Body of pancreas (tissue), 4 donors: ENCODE measurements around the gene TBC1D16. TPM values are rescaled to one million over a fixed set of nuclear protein-coding genes. Genes with fewer than 3 reads are reported as not detected.

Experiments
- ATAC-seq: fragments of 150-250 bp; one replicate; pipeline ENCODE4 v1.9.1; 2016
- DNase-seq, 4 donors: peaks; one replicate each; pipeline ENCODE4 v3.0.0-alpha.2; 2019
- H3K27ac ChIP-seq, 4 donors: fragments of 200-600 bp; sonication (generic); 1 replicate in 3 of 4; 2 replicates in 1 of 4; pipeline versions ENCODE4 v1.5.1 to v1.6.1; 2016 to 2019; ENCODE audit warnings: mild to moderate bottlenecking in 1 of 4, mixed read lengths in 1 of 4, moderate library complexity in 1 of 4
- H3K27me3 ChIP-seq, 2 donors: fragments of 200-600 bp; sonication (generic); one replicate each; pipeline ENCODE4 v1.6.0; 2016; ENCODE audit warnings: mild to moderate bottlenecking in 1 of 2
- H3K36me3 ChIP-seq, 2 donors: fragments of 200-600 bp; sonication (generic); replicated peaks in 1 of 2; 2 replicates each; pipeline ENCODE4 v1.5.1; 2016; ENCODE audit warnings: low read depth in 2 of 2; ENCODE audit not compliant: insufficient read depth in 1 of 2
- H3K4me1 ChIP-seq: fragments of 200-600 bp; sonication (generic); one replicate; pipeline ENCODE4 v1.6.0; 2016
- H3K4me3 ChIP-seq, 2 donors: fragments of 200-600 bp; sonication (generic); 1 replicate in 1 of 2; 2 replicates in 1 of 2; pipeline ENCODE4 v1.5.1; 2016 to 2019
- H3K9me3 ChIP-seq, 3 donors: fragments of 200-600 bp; sonication (generic); 1 replicate in 2 of 3; 2 replicates in 1 of 3; pipeline ENCODE4 v1.5.1; 2016
- POLR2A ChIP-seq, 3 donors: fragments of 450-650 bp; IDR thresholded peaks; one replicate each; pipeline ENCODE4 v1.6.1; 2016; ENCODE audit warnings: antibody characterized with exemption in 3 of 3, mild to moderate bottlenecking in 2 of 3
- WGBS, 2 donors: methylation state at CpG; one replicate each; pipeline ENCODE4 v1.1.5; 2017; 5-methylcytosine and 5-hydroxymethylcytosine counted together
- intact Hi-C: fragments of 100-400 bp; cut with DNase I; formaldehyde crosslinking; loops from one replicate; pipeline ENCODE4 v1.15.1; 2023
- total RNA-seq, 2 donors: library from RNA; depleted of rRNA; stranded (reverse); fragments of >200 nt; gene quantifications; one replicate each; pipeline ENCODE4 v1.1.0, GENCODE V29; 2016
- TF ChIP-seq, protein P1 (sequence below), 7 experiments: fragments of 450-650 bp in 4 of 7; fragments of 200-600 bp in 3 of 7; sonication (generic) in 3 of 7; IDR thresholded peaks; one replicate each; pipeline ENCODE4 v1.5.1; 2016 to 2019; ENCODE audit warnings: antibody characterized with exemption in 7 of 7

The TBC1D16 gene
- total RNA-seq, 2 donors from 2014 or later, result 21.0 to 37.2 TPM

DNA sequence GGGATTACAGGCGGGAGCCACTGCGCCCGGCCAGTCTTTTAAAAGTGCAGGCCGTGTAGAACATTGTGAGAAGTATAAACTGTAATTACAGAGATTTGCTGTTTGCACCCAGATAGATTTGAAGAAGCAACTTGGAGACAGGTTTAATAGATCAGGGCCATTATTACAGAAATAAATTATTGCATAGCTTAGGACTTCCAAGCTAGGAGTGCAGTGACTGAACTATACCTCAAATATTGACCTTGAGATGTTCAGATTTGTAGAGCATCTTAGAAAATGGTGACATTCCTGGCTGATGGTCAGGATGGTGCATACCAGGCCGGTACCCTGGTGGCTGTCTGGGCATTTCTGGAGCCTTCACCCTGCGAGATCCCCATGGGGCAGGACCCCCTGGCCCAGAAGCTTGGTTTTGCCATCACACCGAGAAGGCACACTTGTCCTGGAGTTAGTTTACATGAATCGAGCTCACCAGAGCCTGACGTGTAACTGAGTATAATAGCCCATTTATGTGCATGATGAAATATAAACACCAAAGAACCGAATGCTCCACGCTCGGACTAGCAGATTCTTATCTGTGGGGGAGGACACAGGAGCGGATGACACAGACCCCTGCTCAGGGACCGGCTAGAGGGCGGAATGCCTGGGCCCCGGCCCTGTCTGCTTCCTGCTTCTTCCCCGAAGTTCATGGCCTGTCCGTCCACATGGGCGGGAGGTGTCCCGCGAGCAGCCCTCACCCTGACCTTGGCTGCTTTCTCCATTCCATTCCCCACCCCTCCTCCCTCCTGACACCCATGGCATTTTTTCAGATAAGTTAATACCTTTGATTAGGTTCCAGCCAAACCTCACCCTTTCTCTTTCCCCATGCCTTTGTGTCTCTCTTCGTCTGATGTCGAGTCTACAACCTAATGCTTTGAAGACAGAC is 32.9 kb upstream of the TBC1D16 start:
- DNase-seq (peak; percentile 45 to 72 (median 56)), ATAC-seq (peak; percentile 51)
- H3K27me3 ChIP-seq, result no peaks in the 10 kb centered on the region
- TF ChIP-seq POLR2A (IDR thresholded peaks at IDR 0.05), result peak in 1 of 3 donors; percentile 27
- TF ChIP-seq, protein P1, sequence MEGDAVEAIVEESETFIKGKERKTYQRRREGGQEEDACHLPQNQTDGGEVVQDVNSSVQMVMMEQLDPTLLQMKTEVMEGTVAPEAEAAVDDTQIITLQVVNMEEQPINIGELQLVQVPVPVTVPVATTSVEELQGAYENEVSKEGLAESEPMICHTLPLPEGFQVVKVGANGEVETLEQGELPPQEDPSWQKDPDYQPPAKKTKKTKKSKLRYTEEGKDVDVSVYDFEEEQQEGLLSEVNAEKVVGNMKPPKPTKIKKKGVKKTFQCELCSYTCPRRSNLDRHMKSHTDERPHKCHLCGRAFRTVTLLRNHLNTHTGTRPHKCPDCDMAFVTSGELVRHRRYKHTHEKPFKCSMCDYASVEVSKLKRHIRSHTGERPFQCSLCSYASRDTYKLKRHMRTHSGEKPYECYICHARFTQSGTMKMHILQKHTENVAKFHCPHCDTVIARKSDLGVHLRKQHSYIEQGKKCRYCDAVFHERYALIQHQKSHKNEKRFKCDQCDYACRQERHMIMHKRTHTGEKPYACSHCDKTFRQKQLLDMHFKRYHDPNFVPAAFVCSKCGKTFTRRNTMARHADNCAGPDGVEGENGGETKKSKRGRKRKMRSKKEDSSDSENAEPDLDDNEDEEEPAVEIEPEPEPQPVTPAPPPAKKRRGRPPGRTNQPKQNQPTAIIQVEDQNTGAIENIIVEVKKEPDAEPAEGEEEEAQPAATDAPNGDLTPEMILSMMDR (IDR thresholded peaks at IDR 0.05), result no peak
- WGBS, 2 donors, result 43 to 46% methylated on average over 15 to 23 of the region's 23 CpGs
- H3K27ac ChIP-seq, result peak overlapping the region; percentile 73 to 93 (median 89)
- H3K9me3 ChIP-seq, result no peaks in the 10 kb centered on the region
- no peaks in the 10 kb centered on the region for H3K36me3 ChIP-seq
- H3K4me3 ChIP-seq, result no peak overlapping the region
- intact Hi-C loops, result no loop called here
- peaks cover 46% of the 10 kb centered on the region for H3K4me1 ChIP-seq

DNA sequence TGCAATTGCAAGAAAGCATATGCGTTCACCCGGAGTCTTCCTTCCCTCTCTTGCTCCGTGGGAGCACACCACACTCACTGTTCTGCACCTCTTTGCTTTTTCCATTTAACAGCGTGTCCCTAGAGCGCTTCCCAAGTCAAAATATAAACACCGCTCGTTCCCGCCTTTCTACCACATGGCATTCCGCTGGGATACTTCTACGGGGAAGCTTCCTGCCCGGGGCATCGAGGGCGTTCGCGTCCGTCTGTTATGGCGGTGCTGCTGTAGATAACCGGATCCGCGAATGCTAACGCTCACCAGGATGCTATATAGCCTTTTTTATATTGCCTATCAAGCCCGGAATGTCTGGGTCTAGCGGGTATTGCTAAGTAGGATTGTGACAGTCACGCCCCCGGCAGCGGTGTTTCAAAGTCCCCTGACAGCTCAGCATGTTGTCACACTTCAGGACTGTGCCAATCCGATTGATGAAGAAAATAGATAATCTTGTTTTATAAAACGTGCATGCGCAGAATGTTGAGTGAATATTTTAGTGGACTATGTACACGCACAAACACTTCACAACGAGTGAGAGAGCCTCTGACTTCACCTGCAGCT is 31.8 kb upstream of the TBC1D16 start:
- WGBS, 2 donors, result 92 to 95% methylated on average over 31 of the region's 31 CpGs
- ATAC-seq, result no peak
- Histone ChIP-seq H3K9me3 (no peaks in the 10 kb centered on the region), H3K4me1 (peaks cover 46% of the 10 kb centered on the region), H3K4me3 (no peak overlapping the region), H3K27ac (peak overlapping the region in 1 of 4 donors; percentile 92), H3K27me3 (no peaks in the 10 kb centered on the region), H3K36me3 (no peaks in the 10 kb centered on the region)
- no peak for DNase-seq
- intact Hi-C loops, result no loop called here
- TF ChIP-seq, protein P1 (IDR thresholded peaks at IDR 0.05), result no peak
- TF ChIP-seq POLR2A (IDR thresholded peaks at IDR 0.05), result no peak

DNA sequence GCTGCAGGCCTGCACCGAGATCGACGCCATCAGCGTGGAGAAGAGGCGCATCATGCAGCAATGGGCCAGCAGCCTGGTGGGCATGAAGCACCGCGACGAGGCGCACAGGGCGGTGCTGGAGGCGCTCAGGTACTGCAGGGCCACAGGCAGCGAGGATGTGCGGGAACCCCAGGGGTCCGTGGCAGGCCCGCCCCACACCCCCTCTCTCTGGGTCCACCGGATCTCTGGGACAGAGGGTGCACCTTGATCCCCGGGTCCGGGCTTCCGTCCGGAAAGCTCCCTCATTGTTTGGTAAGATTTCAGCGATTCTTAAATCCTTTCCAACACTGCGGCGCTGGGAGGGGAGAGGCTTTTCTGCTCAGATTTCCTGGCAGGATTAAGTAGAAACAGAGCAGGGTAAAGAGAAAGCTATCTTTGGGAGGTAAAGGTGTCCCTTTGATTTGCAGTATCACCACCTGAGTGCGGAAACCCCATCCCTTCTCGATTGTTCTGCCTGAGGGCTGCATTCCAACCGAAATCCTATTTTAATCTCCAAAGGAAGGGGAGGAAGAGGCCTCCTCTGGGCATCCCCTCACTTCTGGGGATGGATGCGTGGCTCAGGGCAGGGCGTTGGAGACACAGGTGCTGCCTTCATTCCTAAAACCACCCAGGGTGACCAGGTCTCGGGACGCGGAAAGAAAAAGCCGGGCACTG is 30.0 kb upstream of the TBC1D16 start:
- DNase-seq, result no peak
- 90 to 92% methylated on average over 24 to 32 of the region's 32 CpGs for WGBS, 2 donors

DNA sequence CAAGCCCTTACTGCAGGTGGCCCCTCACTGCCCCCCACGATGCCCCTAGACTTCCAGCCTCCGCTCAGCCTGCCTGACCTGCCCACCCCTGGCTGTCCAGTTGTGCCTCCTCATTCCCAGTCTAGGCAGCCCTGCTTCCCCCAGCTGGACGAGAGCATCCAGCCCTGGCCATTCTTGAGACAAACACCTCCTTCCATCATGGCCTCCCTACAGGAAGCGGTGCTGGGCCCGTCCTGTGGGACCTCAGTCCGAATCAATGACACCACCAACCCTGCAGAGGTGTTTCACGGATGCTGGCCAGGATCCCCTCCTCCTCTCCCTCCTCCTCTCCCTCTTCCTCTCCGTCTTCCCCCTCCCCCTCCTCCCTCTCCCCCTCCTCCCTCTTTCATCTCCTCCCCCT is 29.0 kb upstream of the TBC1D16 start:
- Histone ChIP-seq H3K36me3 (no peaks in the 10 kb centered on the region), H3K27me3 (no peaks in the 10 kb centered on the region), H3K9me3 (no peaks in the 10 kb centered on the region), H3K27ac (peak overlapping the region in 2 of 4 donors; percentile 52 to 57), H3K4me1 (peaks cover 19% of the 10 kb centered on the region), H3K4me3 (no peak overlapping the region)
- intact Hi-C loops, result no loop called here
- no peak for ATAC-seq
- no peak for DNase-seq
- TF ChIP-seq, protein P1 (IDR thresholded peaks at IDR 0.05), result no peak
- WGBS, 2 donors, result 84% methylated on average over 7 to 8 of the region's 8 CpGs

More for the DNA sequence above, 30.0 kb upstream of the TBC1D16 start:
- Histone ChIP-seq H3K4me3 (no peak overlapping the region), H3K27ac (no peak overlapping the region), H3K4me1 (peaks cover 28% of the 10 kb centered on the region), H3K27me3 (no peaks in the 10 kb centered on the region), H3K9me3 (no peaks in the 10 kb centered on the region), H3K36me3 (no peaks in the 10 kb centered on the region)
- intact Hi-C loops, result no loop called here
- no peak for TF ChIP-seq POLR2A (IDR thresholded peaks at IDR 0.05)
- TF ChIP-seq, protein P1 (IDR thresholded peaks at IDR 0.05), result no peak
- no peak for ATAC-seq
